GM12865 (cell line): ENCODE data around the gene CCDC60.

ENCODE experiments used
- DNase-seq: peaks from one replicate; pipeline ENCODE4 v3.0.0; 2010; ENCODE audit warnings: low read depth
- H3K4me3 ChIP-seq: 2 replicates; pipeline ENCODE4 v1.5.1; 2011; ENCODE audit warnings: mild to moderate bottlenecking, low read depth, low read length, control low read depth
- CTCF ChIP-seq: IDR thresholded peaks from 2 replicates; pipeline ENCODE4 v1.5.1; 2011; ENCODE audit warnings: low read length, control low read depth, low read depth, inconsistent platforms; ENCODE audit not compliant: insufficient read depth; ENCODE audit errors: missing control alignments

The CCDC60 gene

GRCh38 chr12:119409043-119409442 is 74.5 kb downstream of the CCDC60 start:
- no peak for DNase-seq
- TF ChIP-seq CTCF = no peak
- H3K4me3 ChIP-seq = no peak overlapping the region

- TF ChIP-seq CTCF = no peak
- no peak for DNase-seq
- no peak overlapping the region for H3K4me3 ChIP-seq
These were observed 75.9 kb downstream of the CCDC60 start for GRCh38 chr12:119410396-119410795.

- no peak for TF ChIP-seq CTCF
- no peak for DNase-seq
- H3K4me3 ChIP-seq = no peak overlapping the region
These were observed 77.8 kb downstream of the CCDC60 start for GRCh38 chr12:119412306-119412705.

GRCh38 chr12:119412811-119413794 is 78.6 kb downstream of the CCDC60 start:
- no peak overlapping the region for H3K4me3 ChIP-seq
- TF ChIP-seq CTCF = peak; percentile 84
- peak; percentile 79 for DNase-seq

GRCh38 chr12:119415714-119416113 is 81.2 kb downstream of the CCDC60 start:
- no peak overlapping the region for H3K4me3 ChIP-seq
- TF ChIP-seq CTCF = no peak
- DNase-seq = no peak

GRCh38 chr12:119417440-119417839 is 82.9 kb downstream of the CCDC60 start:
- DNase-seq = no peak
- no peak for TF ChIP-seq CTCF
- H3K4me3 ChIP-seq = no peak overlapping the region

- TF ChIP-seq CTCF = no peak
- DNase-seq = no peak
- H3K4me3 ChIP-seq = no peak overlapping the region
These were observed 84.9 kb downstream of the CCDC60 start for GRCh38 chr12:119419381-119419780.
